NCI-H2171 treated with DMSO at 0.1 percent for 48 hours (cell line): ENCODE measurements around the gene EIF4G1.

Source experiments
- DNase-seq: peaks from one replicate; lab custom pipeline; 2025; lab: John Stamatoyannopoulos, UW

Gene EIF4G1

DNA sequence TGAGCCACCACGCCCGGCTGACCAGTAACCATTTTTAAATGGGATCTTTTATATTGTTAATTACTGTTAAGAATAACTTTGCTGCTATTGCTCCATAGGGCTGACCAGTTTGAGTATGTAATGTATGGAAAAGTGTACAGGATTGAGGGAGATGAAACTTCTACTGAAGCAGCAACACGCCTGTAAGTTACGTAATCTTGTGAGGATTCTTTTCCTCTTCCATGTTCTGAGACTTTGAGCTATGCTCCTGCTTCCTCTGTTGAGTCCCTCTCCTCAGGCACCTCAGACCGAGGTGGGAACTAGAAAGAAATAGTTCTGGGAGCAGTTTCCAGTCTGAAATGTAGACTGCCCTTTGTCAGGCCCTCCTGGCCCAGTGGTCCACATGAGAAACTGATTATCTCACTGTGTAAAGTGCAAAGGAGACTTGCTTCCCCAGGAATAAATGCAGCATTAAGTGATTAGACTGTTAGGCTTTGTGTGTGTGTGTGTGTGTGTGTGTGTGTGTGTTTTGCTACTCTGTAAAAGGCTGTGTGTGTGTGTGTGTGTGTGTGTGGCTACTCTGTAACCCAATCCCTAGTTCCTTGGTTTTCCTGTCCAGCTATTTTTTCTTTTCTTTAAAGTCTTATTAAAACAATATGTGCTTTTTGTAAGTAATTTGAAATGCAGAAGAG lies 52.3 kb downstream of the EIF4G1 start:
- DNase-seq = no peak

DNA sequence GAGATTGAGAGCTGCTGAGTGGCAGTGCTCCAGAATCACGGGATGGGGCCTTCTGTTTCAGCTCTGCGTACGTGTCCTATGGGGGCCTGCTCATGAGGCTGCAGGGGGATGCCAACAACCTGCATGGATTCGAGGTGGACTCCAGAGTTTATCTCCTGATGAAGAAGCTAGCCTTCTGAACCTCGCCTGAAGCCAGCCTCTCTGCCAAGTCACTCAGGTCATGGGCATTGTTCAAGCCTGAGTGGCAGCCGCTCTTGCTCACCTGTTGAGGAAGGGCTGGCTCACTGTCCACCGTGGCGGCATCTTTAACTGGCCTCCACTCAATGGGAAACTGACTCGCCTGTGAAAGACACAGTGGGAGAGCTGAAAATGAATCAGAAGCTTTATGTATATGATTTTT lies 53.7 kb downstream of the EIF4G1 start:
- DNase-seq = no peak

GRCh38 chr3:184368586-184369183 lies 54.3 kb downstream of the EIF4G1 start:
- no peak for DNase-seq

DNA sequence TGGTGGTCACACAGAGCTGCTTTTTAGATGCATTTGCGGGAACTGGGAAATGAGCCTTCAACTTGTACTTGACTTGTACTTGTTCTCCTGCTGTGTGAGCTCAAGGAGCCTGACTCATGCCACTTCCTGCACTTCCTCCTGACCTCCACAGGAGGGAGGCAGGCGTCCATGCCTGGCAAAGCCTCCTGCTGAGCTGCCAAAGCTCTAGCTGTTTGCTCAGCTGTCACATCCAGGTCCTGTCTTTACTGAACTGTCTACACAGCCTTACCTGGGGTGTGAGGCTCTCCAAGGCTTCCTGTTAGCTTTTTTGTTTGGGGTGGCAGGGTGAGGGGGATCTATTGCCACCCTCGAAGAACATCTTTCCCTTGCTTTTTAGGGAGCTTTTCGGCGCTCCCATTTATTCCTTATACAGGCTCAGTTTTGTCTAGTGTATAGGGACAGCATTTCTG lies 57.2 kb downstream of the EIF4G1 start:
- DNase-seq = peak; percentile 83

GRCh38 chr3:184372296-184372821 lies 58.0 kb downstream of the EIF4G1 start:
- DNase-seq = no peak

- no peak for DNase-seq
Observed at GRCh38 chr3:184372911-184373310, 58.5 kb downstream of the EIF4G1 start.

GRCh38 chr3:184373422-184373821 lies 59.0 kb downstream of the EIF4G1 start:
- DNase-seq = no peak

- DNase-seq = no peak
Observed at GRCh38 chr3:184375747-184376461, 61.5 kb downstream of the EIF4G1 start.

- no peak for DNase-seq
Observed at GRCh38 chr3:184377374-184377773, 63.0 kb downstream of the EIF4G1 start.

DNA sequence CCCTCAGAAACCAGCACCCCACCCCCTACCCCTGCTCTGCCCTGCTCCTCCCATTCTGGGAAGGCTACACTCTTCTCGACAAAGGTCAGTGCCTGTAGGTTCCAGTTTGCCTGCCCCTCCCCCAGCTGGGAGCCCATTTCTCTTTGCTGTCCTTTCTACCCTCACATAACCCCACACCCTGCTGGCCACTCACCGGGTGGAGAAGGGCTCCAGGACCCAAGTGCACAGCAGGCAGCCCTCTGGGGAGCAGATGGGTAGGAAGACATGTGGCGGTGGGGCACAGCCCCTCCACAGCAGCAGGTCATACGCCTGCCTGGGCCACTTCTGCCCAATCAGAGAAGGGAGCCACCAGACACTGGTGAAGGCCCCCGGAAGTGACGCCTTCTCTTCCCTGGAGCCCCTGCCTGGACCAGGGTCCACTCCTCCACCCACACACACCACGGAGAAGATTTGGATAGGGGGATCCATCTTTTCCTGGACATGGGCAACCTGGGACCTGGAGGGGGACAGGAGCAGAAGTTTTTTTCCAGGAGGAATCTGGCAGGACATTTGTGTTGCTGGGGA lies 63.6 kb downstream of the EIF4G1 start, which contains the start of gene THPO:
Gene THPO (minus strand): TSS at position 326 of the 564 bp plus-strand sequence. CDS start 1,948 bp downstream, outside the sequence.
- no peak for DNase-seq

DNA sequence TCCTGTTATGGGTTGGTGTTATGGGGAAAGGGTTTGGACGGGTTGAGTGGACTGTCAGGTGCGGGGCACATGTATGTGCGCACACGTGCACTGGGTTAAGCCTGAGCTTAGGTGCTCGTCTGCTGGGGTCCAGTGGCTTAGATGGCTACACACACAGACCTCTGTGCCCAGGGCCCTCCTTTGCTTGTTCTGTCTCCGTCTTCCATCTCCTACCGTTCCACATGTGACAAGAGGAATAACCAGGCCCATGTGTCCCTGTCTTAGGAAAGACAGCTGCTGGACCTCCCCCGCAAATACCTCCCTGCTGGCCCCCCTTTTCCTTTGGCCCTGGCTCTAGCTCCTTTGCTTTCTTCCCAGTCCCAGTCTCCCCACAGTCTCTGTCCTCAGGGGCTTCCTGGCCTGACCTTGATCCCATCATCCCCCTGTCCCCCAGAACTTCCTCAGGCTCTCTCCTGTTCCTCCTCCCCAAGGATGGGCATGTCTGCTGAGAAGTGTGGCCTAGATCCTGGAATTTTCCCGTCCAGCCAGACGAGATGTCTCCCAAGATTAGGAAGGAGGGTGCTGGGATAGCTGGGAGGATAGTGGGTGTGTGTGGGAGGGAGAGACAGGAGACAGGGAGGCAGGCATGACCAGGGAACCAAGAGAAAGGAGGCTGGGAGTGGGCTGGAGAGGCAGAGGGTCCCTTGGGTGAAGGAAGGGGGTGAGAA lies 64.4 kb downstream of the EIF4G1 start:
- no peak for DNase-seq

DNA sequence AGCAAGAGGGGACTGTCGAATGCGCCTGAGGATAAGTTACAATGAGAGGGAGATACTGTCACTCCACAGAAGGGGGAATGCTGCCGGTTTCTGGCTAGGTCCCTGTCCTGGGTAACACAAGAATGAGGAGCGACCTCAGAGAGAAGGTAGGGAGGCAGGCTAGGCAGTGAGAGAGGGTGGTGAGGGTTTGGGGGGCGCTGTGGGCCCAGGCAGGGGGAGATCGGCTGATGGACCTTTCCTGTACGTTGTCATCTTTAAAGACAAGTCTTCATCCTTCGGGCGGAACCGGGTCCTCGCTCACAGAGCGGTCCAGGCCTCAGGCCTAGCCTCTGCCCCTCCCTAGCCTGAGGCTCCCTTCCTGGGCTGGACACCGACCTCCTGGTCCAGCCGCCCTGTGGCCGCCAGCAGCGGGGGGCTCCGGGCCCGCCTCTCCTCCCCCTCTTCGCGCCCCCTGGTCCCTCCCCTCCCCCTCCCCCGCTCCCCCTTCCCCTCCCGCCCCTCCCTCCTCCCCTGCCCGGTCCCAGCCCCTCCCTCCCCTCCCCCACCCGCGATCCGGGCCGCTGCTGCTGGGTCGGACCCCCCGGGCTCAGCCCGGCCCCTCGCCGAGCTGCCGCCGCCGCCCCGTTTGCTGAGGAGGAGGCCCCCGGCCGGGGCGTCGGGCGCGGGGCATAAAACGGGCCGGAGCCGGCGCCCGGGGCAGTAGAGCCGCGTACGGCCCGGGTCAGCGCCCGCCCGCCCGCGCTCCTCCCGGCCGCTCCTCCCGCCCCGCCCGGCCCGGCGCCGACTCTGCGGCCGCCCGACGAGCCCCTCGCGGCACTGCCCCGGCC lies 65.2 kb downstream of the EIF4G1 start, which contains the start of gene CHRD:
Gene CHRD (plus strand): TSS at position 697 of the 827 bp plus-strand sequence. CDS start 265 bp downstream, outside the sequence.
- no peak for DNase-seq

DNA sequence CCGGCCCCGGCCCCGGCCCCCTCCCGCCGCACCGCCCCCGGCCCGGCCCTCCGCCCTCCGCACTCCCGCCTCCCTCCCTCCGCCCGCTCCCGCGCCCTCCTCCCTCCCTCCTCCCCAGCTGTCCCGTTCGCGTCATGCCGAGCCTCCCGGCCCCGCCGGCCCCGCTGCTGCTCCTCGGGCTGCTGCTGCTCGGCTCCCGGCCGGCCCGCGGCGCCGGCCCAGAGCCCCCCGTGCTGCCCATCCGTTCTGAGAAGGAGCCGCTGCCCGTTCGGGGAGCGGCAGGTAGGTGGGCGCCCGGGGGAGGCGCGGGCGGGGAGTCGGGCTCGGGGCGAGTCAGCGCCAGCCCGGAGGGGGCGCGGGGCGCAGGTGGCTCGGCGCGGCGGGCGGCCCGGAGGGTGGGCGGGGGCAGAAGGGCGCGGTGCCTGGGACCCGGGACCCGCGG lies 65.8 kb downstream of the EIF4G1 start:
- peak; percentile 16 for DNase-seq

DNA sequence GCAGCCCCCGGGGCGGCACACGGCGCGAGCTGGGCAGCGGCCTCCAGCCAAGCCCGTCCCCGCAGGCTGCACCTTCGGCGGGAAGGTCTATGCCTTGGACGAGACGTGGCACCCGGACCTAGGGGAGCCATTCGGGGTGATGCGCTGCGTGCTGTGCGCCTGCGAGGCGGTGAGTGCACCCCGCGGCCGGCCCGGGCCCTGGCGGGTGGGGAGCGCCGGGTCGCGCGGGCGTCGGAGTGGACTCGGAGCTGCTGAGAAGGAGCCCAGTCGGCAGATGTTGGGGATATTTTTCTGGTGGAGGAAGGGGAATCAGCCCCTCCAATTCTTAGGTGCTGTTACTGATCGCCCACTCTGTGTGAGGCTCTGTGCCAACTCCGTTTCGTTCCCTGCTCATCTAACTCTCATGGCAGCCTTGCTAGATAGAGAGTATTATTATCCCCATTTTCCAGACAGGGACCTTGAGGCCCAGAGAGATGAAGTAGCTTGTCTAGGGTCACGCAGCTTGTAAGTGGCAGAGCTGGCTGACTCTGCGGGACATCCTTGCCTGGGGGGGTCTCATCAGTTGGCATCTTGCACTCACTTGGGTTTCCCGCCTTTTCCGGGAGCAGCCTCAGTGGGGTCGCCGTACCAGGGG lies 66.3 kb downstream of the EIF4G1 start:
- no peak for DNase-seq

DNA sequence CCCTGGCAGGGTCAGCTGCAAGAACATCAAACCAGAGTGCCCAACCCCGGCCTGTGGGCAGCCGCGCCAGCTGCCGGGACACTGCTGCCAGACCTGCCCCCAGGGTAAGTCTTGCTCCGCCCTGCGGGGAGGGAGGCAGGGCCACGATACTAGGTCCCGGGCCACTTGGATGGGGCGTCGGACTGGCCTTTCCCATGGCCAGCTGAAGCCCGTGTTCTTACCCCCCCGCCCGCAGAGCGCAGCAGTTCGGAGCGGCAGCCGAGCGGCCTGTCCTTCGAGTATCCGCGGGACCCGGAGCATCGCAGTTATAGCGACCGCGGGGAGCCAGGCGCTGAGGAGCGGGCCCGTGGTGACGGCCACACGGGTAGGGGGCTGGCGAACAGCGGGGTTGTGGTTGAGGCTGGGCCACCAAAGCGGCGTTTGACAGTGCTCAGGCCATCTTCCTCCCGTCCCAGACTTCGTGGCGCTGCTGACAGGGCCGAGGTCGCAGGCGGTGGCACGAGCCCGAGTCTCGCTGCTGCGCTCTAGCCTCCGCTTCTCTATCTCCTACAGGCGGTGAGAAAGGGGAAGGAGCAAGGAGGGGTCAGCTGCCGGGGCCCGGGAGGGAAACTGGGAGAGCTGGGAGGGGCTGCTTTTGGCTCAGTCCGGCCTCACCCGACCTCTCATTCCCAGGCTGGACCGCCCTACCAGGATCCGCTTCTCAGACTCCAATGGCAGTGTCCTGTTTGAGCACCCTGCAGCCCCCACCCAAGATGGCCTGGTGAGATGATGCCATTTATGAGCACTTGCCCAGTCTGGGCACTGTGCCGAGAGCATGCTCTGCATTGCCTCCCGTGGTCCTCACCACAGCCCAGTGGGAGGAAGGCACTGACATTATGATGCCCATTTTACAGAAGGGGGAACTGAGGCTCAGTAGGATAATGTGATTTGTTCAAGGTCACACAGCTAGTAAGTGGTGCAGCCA lies 67.1 kb downstream of the EIF4G1 start:
- no peak for DNase-seq

GRCh38 chr3:184382326-184383032 lies 68.1 kb downstream of the EIF4G1 start:
- DNase-seq = no peak

- no peak for DNase-seq
Observed at GRCh38 chr3:184383033-184383740, 68.8 kb downstream of the EIF4G1 start.

DNA sequence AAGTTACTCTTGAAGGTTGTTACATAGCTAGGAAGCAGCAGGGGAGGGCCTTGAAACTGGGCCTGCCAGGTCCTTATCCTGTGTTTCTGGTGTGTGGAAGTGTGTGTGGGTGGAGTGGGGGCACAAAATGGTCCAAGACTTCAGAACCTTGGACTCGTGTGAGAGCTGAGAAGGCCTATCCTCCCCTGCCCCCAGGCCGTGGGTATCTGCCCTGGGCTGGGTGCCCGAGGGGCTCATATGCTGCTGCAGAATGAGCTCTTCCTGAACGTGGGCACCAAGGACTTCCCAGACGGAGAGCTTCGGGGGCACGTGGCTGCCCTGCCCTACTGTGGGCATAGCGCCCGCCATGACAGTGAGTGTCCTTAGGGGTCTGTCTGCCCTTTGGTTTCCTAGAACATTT lies 69.9 kb downstream of the EIF4G1 start:
- DNase-seq = no peak
